H1 (cell line): ENCODE measurements around the gene HINT2. TPM values are rescaled to one million over a fixed set of nuclear protein-coding genes. Genes with fewer than 3 reads are reported as not detected.

ENCODE experiments used
- CTCF ChIA-PET: fragments of 300-600 bp; sonication (Branson Sonifier 250); formaldehyde crosslinking; loops from one replicate; lab custom pipeline; 2021; ENCODE audit not compliant: partially characterized antibody; lab: Charles Lee
- POLR2A ChIA-PET: fragments of 300-600 bp; sonication (Branson Sonifier 250); formaldehyde crosslinking; loops from one replicate; lab custom pipeline; 2021; ENCODE audit warnings: inconsistent platforms; ENCODE audit not compliant: partially characterized antibody; lab: Charles Lee
- DNase-seq, 2 experiments: peaks; one replicate each; pipeline versions ENCODE4 v3.0.0 to v3.0.0-alpha.2; 2010 to 2022; ENCODE audit warnings: low spot score in 2 of 2, low read depth in 1 of 2, mixed read lengths in 1 of 2
- FAIRE-seq: peaks from 2 replicates; lab custom pipeline; 2011; peaks lifted over from hg19 to GRCh38; lab: Jason Lieb, UNC
- H2AFZ ChIP-seq: 2 replicates; pipeline ENCODE4 v1.8.1; 2012; ENCODE audit warnings: low read length, inconsistent platforms
- H2AK5ac ChIP-seq: 2 replicates; pipeline ENCODE4 v1.6.1; 2013; ENCODE audit warnings: low read depth, low read length
- H2BK120ac ChIP-seq: replicated peaks from 2 replicates; pipeline ENCODE3; 2013; ENCODE audit warnings: low read depth, low read length, inconsistent platforms
- H2BK12ac ChIP-seq: 2 replicates; pipeline ENCODE4 v1.6.1; 2013; ENCODE audit warnings: low read depth, low read length
- H2BK15ac ChIP-seq: 2 replicates; pipeline ENCODE4 v1.6.1; 2013; ENCODE audit warnings: low read length
- H2BK20ac ChIP-seq: 2 replicates; pipeline ENCODE4 v1.6.1; 2013; ENCODE audit warnings: low read length
- H2BK5ac ChIP-seq: 2 replicates; pipeline ENCODE4 v1.6.1; 2013; ENCODE audit warnings: low read depth, low read length
- H3K14ac ChIP-seq: 2 replicates; pipeline ENCODE4 v1.6.1; 2013; ENCODE audit warnings: inconsistent platforms; ENCODE audit not compliant: insufficient read length
- H3K18ac ChIP-seq: 2 replicates; pipeline ENCODE4 v1.6.1; 2013; ENCODE audit warnings: low read length; ENCODE audit errors: extremely low read depth
- H3K23ac ChIP-seq: 2 replicates; pipeline ENCODE4 v1.6.1; 2013; ENCODE audit warnings: inconsistent platforms; ENCODE audit not compliant: insufficient read length
- H3K23me2 ChIP-seq: 2 replicates; pipeline ENCODE4 v1.6.1; 2013; ENCODE audit warnings: low read depth, low read length
- H3K27ac ChIP-seq: 2 replicates; pipeline ENCODE4 v1.6.1; 2011; ENCODE audit warnings: low read depth, low read length, inconsistent platforms
- H3K27me3 ChIP-seq, 4 experiments: replicated peaks in 1 of 4; 1 replicate in 1 of 4; 2 replicates in 3 of 4; pipeline versions ENCODE4 v1.6.1 to v1.8.1; 2011 to 2013; ENCODE audit warnings: low read length in 3 of 4, mild to moderate bottlenecking in 3 of 4, inconsistent platforms in 2 of 4, mixed read lengths in 2 of 4, moderate library complexity in 1 of 4; ENCODE audit not compliant: control insufficient read depth in 3 of 4, insufficient read depth in 3 of 4; ENCODE audit errors: extremely low read depth in 1 of 4
- H3K36me3 ChIP-seq, 4 experiments: 2 replicates each; pipeline versions ENCODE4 v1.6.1 to v1.8.1; 2011 to 2013; ENCODE audit warnings: mild to moderate bottlenecking in 4 of 4, low read length in 3 of 4, moderate library complexity in 2 of 4, control low read depth in 1 of 4, inconsistent platforms in 1 of 4; ENCODE audit not compliant: insufficient read depth in 4 of 4, control insufficient read depth in 2 of 4
- H3K4ac ChIP-seq: replicated peaks from 2 replicates; pipeline ENCODE3; 2013; ENCODE audit warnings: low read length, low read depth, mixed read lengths, inconsistent platforms; ENCODE audit not compliant: insufficient read length
- H3K4me1 ChIP-seq, 4 experiments: replicated peaks in 1 of 4; 1 replicate in 1 of 4; 2 replicates in 3 of 4; pipeline versions ENCODE4 v1.6.1 to v1.8.1; 2011 to 2013; ENCODE audit warnings: low read length in 3 of 4, inconsistent platforms in 2 of 4, mixed read lengths in 1 of 4; ENCODE audit not compliant: insufficient read depth in 4 of 4, control insufficient read depth in 3 of 4
- H3K4me2 ChIP-seq, 2 experiments: 2 replicates each; pipeline versions ENCODE4 v1.6.1 to v1.8.1; 2011 to 2013; ENCODE audit warnings: low read depth in 2 of 2, low read length in 2 of 2, control low read depth in 1 of 2, inconsistent platforms in 1 of 2, mild to moderate bottlenecking in 1 of 2; ENCODE audit not compliant: insufficient read depth in 1 of 2
- H3K4me3 ChIP-seq, 4 experiments: fragments of 200-600, 300-600 bp in 1 of 4; sonication (generic), shearing (Covaris generic), sonication (Bioruptor Twin) in 1 of 4; 2 replicates each; pipeline versions ENCODE4 v1.5.1 to v1.8.1; 2011 to 2016; ENCODE audit warnings: low read length in 4 of 4, low read depth in 3 of 4, control low read depth in 2 of 4, inconsistent platforms in 2 of 4, mild to moderate bottlenecking in 2 of 4, mixed read lengths in 1 of 4, moderate library complexity in 1 of 4; ENCODE audit not compliant: insufficient read depth in 2 of 4; ENCODE audit errors: extremely low read depth in 1 of 4
- H3K56ac ChIP-seq: replicated peaks from 2 replicates; pipeline ENCODE3; 2013; ENCODE audit warnings: low read depth, mild to moderate bottlenecking, mixed read lengths, low read length, inconsistent platforms; ENCODE audit not compliant: insufficient read length
- H3K79me1 ChIP-seq: 2 replicates; pipeline ENCODE4 v1.6.1; 2013; ENCODE audit warnings: low read depth, low read length, control low read depth
- H3K79me2 ChIP-seq, 2 experiments: 2 replicates each; pipeline versions ENCODE4 v1.6.1 to v1.8.1; 2012 to 2013; ENCODE audit warnings: low read length in 2 of 2, mild to moderate bottlenecking in 2 of 2, inconsistent platforms in 1 of 2; ENCODE audit not compliant: insufficient read depth in 2 of 2, control insufficient read depth in 1 of 2
- H3K9ac ChIP-seq, 4 experiments: replicated peaks in 1 of 4; 1 replicate in 1 of 4; 2 replicates in 3 of 4; pipeline versions ENCODE4 v1.6.1 to v1.8.1; 2011 to 2013; ENCODE audit warnings: low read depth in 3 of 4, low read length in 3 of 4, control low read depth in 2 of 4, mild to moderate bottlenecking in 2 of 4, moderate library complexity in 2 of 4, inconsistent platforms in 1 of 4; ENCODE audit errors: extremely low read depth in 1 of 4
- H3K9me3 ChIP-seq, 2 experiments: 2 replicates each; pipeline versions ENCODE4 v1.6.1 to v1.8.1; 2012 to 2013; ENCODE audit warnings: mild to moderate bottlenecking in 2 of 2, moderate library complexity in 2 of 2, control low read depth in 1 of 2, inconsistent platforms in 1 of 2, low read depth in 1 of 2, low read length in 1 of 2, mixed read lengths in 1 of 2; ENCODE audit not compliant: insufficient read depth in 2 of 2
- H4K20me1 ChIP-seq, 2 experiments: replicated peaks in 1 of 2; 2 replicates each; pipeline versions ENCODE3 to v1.8.1; 2011 to 2013; ENCODE audit warnings: inconsistent platforms in 2 of 2, low read length in 2 of 2, mild to moderate bottlenecking in 1 of 2; ENCODE audit not compliant: insufficient read depth in 2 of 2, control insufficient read depth in 1 of 2
- H4K5ac ChIP-seq: 2 replicates; pipeline ENCODE4 v1.6.1; 2013; ENCODE audit warnings: low read length, low read depth, mixed read lengths, inconsistent platforms; ENCODE audit not compliant: insufficient read length
- H4K8ac ChIP-seq: 2 replicates; pipeline ENCODE4 v1.8.0; 2013; ENCODE audit warnings: mild to moderate bottlenecking, moderate library complexity, low read length, inconsistent platforms; ENCODE audit not compliant: insufficient read depth; ENCODE audit errors: extremely low read depth
- H4K91ac ChIP-seq: replicated peaks from 2 replicates; pipeline ENCODE3; 2013; ENCODE audit warnings: low read length, mixed read lengths, inconsistent platforms; ENCODE audit not compliant: insufficient read length
- ASH2L ChIP-seq: fragments of 200-600, 300-600 bp; sonication (generic); IDR thresholded peaks from one replicate; pipeline ENCODE4 v1.7.1; 2017; ENCODE audit warnings: low read length
- WGBS, 2 experiments: shearing (Covaris generic) in 1 of 2; methylation state at CpG; one replicate each; pipeline versions ENCODE4 v1.1.6 to v1.1.7; 2013 to 2015; ENCODE audit warnings: low lambda C conversion rate in 2 of 2, mixed read lengths in 2 of 2, inconsistent platforms in 1 of 2, low coverage in 1 of 2, missing lambda C conversion rate in 1 of 2; ENCODE audit not compliant: insufficient replicate concordance in 2 of 2, insufficient coverage in 1 of 2, insufficient read length in 1 of 2; ENCODE audit errors: extremely low coverage in 1 of 2, missing lambda C conversion rate in 1 of 2; 5-methylcytosine and 5-hydroxymethylcytosine counted together
- polyA plus RNA-seq, 7 experiments: library from polyadenylated mRNA; depleted of rRNA in 3 of 7; stranded (reverse) in 5 of 7; unstranded in 2 of 7; fragments of >200 nt in 5 of 7; fragments of 200-250 nt in 2 of 7; gene quantifications; 1 replicate in 5 of 7; 2 replicates in 1 of 7; 4 replicates in 1 of 7; pipeline versions ENCODE4 v1.2.1 to v1.2.3, GENCODE V29; 2011 to 2013; ENCODE audit warnings: missing spikeins in 2 of 7, mixed read lengths in 2 of 7
- total RNA-seq: library from RNA; stranded (reverse); fragmentation: NEBNext Ultra II Directional; extraction: Animal tissue kit (Norgen Biotek cat#: 25700); gene quantifications from 2 replicates; pipeline ENCODE4 v1.2.1, GENCODE V29; 2021

Gene HINT2
- total and polyA plus RNA-seq, 2 of the 8 experiments (the other 6 are each of a cell fraction or from before 2014, with no cell fraction given): 32.1 to 51.2 TPM

DNA sequence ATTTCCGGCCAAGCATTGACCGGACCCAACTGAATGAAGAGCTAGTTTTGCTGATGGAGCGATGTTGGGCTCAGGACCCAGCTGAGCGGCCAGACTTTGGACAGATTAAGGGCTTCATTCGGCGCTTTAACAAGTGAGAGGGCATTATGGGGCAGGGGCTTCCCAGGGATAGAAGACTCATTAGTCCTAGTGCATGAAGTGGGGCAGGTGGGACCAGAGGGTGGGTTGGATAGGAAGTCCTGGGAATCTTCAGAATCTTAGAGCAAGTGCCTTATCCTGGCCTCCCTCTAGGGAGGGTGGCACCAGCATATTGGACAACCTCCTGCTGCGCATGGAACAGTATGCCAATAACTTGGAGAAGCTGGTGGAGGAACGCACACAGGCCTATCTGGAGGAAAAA is 8.7 kb downstream of the HINT2 start:
- FAIRE-seq: no peak
- Histone ChIP-seq H3K14ac (no peak overlapping the region), H2BK20ac (no peak overlapping the region), H3K4me3 (no peak overlapping the region), H3K23me2 (no peaks in the 10 kb centered on the region), H3K23ac (no peak overlapping the region), H3K18ac (no peak overlapping the region), H3K9ac (no peak overlapping the region), H3K4me2 (no peak overlapping the region), H2BK120ac (no peak overlapping the region), H4K91ac (no peak overlapping the region), H2AFZ (no peak overlapping the region), H4K8ac (no peak overlapping the region), H3K27me3 (peaks cover 0 to under 1% (median 0%) of the 10 kb centered on the region in 4 experiments; a peak in 1 of 7 replicates), H3K36me3 (peaks cover 0 to 4% (median 0%) of the 10 kb centered on the region in 4 experiments; a peak in 2 of 8 replicates), H3K4me1 (no peaks in the 10 kb centered on the region), H3K9me3 (no peaks in the 10 kb centered on the region), H3K27ac (no peak overlapping the region), H2AK5ac (no peak overlapping the region), H2BK12ac (no peak overlapping the region), H3K4ac (no peak overlapping the region), H2BK15ac (no peak overlapping the region), H3K56ac (no peak overlapping the region), H4K20me1 (no peaks in the 10 kb centered on the region), H4K5ac (no peak overlapping the region), H2BK5ac (no peak overlapping the region), H3K79me1 (no peaks in the 10 kb centered on the region), H3K79me2 (no peaks in the 10 kb centered on the region)
- no peak for TF ChIP-seq ASH2L
- ChIA-PET CTCF (interaction anchor here (0.7 to 3.2 kb wide), 8 partner anchors 11 to 115 kb away, joined by 3 to 15 read pairs (median 4); partner anchors contain the start of gene NPR2), POLR2A (interaction anchor here (0.8 to 2.5 kb wide), 5 partner anchors 8 to 73 kb away, joined by 3 to 6 read pairs (median 3); partner anchors contain the start of genes CREB3, GBA2, HINT2 and RGP1)
- no peak for DNase-seq
- WGBS, 2 experiments: 93% methylated on average over 8 of the region's 8 CpGs; no CpG with 5 or more reads in 1 of the 2 experiments
